ENCODE results near the gene BOLA2.
"Not testable (repeated sequence)": the region's sequence is repeated elsewhere in the genome, so short reads cannot be mapped to it uniquely, and the experiment has no call there.

GRCh38 chr16:29453754-29454153 is 397 bp downstream of the BOLA2 start:
- not testable (repeated sequence) for TF ChIP-seq EZH2 (IDR thresholded peaks at IDR 0.05; ENCODE audit: borderline replicate concordance, low read length); CTCF (IDR thresholded peaks at IDR 0.05; ENCODE audit: low read length)

Data from OCI-LY1 (cell line).